ENCODE data around the gene LY6G6F.

DNA sequence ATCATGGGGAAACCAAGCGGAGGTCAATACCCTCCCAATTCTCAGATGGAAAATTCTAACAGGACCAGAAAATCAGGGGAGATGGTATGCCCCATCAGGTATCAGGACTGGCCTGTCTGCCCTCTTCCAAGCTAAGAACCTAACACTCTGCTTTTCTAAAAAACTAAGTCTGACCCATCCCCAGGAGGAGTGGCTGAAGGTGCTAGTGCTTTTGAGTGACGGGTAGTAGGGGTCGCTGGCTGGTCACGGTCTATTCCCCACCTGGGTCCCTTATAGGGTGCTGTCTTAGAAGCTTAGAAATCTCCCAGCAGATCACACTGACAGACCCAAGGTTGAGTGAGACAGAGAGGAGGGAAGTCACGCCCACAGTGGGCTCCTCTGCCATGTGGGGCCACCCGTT is 13.1 kb upstream of the LY6G6F start:
- TF ChIP-seq CHD1 (IDR thresholded peaks at IDR 0.05; ENCODE audit: low read depth, low read length) (no peak), ZNF384 (IDR thresholded peaks at IDR 0.05; ENCODE audit: borderline replicate concordance, low read depth, low read length) (no peak), RAD21 (IDR thresholded peaks at IDR 0.05; ENCODE audit: insufficient read depth, low read depth, low read length) (no peak), PAX8 (IDR thresholded peaks at IDR 0.05) (no peak)
- TF ChIP-seq, protein P1, sequence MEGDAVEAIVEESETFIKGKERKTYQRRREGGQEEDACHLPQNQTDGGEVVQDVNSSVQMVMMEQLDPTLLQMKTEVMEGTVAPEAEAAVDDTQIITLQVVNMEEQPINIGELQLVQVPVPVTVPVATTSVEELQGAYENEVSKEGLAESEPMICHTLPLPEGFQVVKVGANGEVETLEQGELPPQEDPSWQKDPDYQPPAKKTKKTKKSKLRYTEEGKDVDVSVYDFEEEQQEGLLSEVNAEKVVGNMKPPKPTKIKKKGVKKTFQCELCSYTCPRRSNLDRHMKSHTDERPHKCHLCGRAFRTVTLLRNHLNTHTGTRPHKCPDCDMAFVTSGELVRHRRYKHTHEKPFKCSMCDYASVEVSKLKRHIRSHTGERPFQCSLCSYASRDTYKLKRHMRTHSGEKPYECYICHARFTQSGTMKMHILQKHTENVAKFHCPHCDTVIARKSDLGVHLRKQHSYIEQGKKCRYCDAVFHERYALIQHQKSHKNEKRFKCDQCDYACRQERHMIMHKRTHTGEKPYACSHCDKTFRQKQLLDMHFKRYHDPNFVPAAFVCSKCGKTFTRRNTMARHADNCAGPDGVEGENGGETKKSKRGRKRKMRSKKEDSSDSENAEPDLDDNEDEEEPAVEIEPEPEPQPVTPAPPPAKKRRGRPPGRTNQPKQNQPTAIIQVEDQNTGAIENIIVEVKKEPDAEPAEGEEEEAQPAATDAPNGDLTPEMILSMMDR (IDR thresholded peaks at IDR 0.05 in 2 of 3, conservative IDR thresholded peaks at IDR 0.05 in 1 of 3; ENCODE audit: control insufficient read depth in 2 of 3, extremely low read depth in 1 of 3, insufficient read depth in 1 of 3, low read depth in 3 of 3, low read length in 3 of 3): no peak

All from GM12878 (cell line).